Dedifferentiated amniotic fluid mesenchymal stem cell (primary cell): ENCODE results near the gene PPP6R3.

Source experiments
- DNase-seq: peaks from one replicate; pipeline ENCODE4 v3.0.0-alpha.2; 2016; ENCODE audit errors: extremely low spot score

PPP6R3 gene, protein sequence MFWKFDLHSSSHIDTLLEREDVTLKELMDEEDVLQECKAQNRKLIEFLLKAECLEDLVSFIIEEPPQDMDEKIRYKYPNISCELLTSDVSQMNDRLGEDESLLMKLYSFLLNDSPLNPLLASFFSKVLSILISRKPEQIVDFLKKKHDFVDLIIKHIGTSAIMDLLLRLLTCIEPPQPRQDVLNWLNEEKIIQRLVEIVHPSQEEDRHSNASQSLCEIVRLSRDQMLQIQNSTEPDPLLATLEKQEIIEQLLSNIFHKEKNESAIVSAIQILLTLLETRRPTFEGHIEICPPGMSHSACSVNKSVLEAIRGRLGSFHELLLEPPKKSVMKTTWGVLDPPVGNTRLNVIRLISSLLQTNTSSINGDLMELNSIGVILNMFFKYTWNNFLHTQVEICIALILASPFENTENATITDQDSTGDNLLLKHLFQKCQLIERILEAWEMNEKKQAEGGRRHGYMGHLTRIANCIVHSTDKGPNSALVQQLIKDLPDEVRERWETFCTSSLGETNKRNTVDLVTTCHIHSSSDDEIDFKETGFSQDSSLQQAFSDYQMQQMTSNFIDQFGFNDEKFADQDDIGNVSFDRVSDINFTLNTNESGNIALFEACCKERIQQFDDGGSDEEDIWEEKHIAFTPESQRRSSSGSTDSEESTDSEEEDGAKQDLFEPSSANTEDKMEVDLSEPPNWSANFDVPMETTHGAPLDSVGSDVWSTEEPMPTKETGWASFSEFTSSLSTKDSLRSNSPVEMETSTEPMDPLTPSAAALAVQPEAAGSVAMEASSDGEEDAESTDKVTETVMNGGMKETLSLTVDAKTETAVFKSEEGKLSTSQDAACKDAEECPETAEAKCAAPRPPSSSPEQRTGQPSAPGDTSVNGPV

GRCh38 chr11:68460741-68461574, at the start of gene PPP6R3:
PPP6R3 (plus strand) TSS chr11:68460752; CDS start chr11:68537665, 76,913 bp downstream.
- DNase-seq = no peak

- DNase-seq = no peak
These were observed 49.0 kb upstream of the PPP6R3 start for GRCh38 chr11:68411501-68411991.

DNA sequence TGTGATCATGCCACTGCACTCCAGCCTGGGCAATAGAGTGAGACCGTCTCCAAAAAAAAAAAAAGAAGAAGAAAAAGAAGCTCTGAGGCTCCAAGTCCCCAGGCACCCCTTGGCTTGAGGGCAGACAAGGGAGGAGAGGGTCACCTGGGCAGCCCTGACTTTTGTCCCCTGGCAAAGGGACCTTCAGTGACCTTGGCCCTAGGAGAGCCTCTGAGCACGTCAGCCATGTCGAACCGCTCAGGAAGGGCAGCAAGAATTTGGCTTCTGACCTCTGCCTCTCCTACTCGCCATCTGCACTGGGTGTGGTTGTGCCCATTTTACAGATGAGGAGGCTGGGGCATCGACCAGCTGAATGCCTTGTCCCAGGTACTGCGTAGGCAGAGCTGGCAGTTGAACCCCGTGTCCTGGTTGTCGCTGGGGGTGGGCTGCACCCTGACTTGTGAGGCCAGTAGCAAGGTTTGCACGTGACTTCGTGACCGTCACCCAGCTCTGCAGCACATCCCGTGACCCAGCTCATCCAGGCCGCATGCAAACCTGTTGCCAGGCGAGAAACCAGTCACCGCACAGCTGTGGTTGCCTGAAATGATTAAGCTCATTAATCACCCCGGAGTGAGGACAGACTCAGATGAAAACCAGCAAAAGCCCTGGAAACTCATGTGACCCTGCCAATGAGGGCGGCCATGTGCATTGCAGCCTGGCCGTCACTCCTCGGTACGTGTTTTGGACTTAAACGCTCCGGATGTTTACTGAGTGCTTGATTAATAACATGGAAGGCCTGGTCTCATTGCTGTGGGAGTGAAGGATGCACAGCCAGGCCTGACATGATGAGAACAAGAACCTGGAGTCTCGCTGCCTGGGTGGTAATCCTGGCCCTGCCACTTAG, 47.7 kb upstream of the PPP6R3 start:
- no peak for DNase-seq

DNA sequence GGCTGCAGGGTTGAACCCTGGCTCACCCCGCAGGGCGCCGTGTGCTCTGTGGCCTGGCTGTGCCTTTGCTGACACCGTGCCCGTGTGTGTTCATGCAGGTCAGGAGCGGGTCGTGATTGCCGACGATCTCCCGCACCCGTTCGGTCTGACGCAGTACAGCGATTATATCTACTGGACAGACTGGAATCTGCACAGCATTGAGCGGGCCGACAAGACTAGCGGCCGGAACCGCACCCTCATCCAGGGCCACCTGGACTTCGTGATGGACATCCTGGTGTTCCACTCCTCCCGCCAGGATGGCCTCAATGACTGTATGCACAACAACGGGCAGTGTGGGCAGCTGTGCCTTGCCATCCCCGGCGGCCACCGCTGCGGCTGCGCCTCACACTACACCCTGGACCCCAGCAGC, 47.0 kb upstream of the PPP6R3 start:
- DNase-seq = no peak

GRCh38 chr11:68414496-68415221, 45.9 kb upstream of the PPP6R3 start:
- DNase-seq = no peak

- DNase-seq = no peak
These were observed 44.4 kb upstream of the PPP6R3 start for GRCh38 chr11:68416070-68416578.

DNA sequence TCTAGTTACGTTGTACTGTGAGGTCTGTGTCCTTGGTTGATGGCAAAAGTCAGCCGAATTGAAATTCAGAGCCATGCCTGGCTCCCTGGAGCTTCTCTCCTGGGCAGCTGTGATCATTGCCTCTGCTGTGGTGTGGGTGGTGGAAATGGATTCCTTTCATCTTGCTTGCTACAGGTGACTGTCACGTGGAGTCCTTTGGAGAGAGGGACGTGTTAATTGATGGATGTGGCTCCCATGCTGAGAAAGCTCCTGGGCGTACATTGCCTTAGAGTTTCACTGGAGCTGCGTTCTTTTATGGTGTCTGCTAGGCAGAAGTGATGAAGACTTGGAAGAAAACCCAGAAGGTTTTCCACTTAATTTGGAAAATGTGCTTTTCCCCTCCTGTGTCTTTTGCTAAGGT, 41.9 kb upstream of the PPP6R3 start:
- no peak for DNase-seq

GRCh38 chr11:68420171-68420570, 40.4 kb upstream of the PPP6R3 start:
- DNase-seq = no peak

GRCh38 chr11:68423481-68423880, 37.1 kb upstream of the PPP6R3 start:
- no peak for DNase-seq

GRCh38 chr11:68424101-68424632, 36.4 kb upstream of the PPP6R3 start:
- DNase-seq = no peak

GRCh38 chr11:68424981-68425865, 35.3 kb upstream of the PPP6R3 start:
- no peak for DNase-seq

GRCh38 chr11:68425866-68426380, 34.6 kb upstream of the PPP6R3 start:
- no peak for DNase-seq

- no peak for DNase-seq
These were observed 30.9 kb upstream of the PPP6R3 start for GRCh38 chr11:68429661-68430060.

GRCh38 chr11:68430384-68430783, 30.2 kb upstream of the PPP6R3 start:
- DNase-seq = no peak

GRCh38 chr11:68430801-68431200, 29.8 kb upstream of the PPP6R3 start:
- no peak for DNase-seq

DNA sequence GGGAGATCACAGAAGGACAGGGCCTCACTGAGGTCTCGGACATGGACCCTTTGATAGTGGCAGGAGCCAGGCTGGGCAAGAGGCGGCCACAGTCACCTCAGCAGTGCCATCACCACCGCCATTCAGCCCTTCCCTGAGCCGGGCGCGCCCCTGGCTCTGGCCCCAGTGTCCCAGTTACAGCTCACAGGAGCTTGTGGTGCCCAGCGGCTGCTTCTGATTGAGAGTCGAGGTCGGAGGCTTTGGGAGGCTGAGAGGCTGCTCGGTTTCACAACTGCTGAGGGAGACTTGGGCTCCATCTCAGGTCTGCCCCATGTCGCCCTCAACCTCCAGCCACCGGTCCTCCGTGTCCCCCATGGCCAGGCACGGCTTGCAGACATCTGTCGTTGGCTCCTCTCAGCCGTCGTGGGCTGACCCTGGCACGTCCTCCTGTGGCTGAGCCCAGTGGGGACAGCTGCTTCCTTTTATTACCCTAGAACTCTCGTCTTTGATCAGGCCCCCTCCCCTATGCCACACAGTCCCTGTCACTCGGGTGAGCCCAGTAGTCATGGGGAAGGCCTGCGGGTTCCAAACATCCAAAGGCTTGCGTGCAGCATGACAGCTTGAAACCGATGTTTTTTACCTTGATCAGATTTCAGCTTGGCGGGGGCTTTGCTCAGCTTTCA, 28.4 kb upstream of the PPP6R3 start:
- DNase-seq = no peak

- DNase-seq = no peak
These were observed 27.7 kb upstream of the PPP6R3 start for GRCh38 chr11:68432874-68433273.

DNA sequence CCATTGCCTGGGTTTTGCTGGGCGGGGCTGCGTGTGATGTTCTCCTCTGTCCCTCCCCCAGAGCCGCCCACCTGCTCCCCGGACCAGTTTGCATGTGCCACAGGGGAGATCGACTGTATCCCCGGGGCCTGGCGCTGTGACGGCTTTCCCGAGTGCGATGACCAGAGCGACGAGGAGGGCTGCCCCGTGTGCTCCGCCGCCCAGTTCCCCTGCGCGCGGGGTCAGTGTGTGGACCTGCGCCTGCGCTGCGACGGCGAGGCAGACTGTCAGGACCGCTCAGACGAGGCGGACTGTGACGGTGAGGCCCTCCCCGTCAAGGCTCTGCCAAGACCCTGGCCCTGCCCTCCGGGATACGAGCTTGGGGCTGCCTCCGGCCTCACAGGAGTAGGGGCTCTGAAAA, 27.0 kb upstream of the PPP6R3 start:
- no peak for DNase-seq
